ENCODE measurements around the gene DPH6. TPM values are rescaled to one million over a fixed set of nuclear protein-coding genes. Genes with fewer than 3 reads are reported as not detected.

DPH6 gene
- total RNA-seq, 6 experiments from 2014 or later = 5.5 to 12.8 (median 6.9) TPM

- H3K27ac ChIP-seq = no peak overlapping the region
- ATAC-seq (no peak), DNase-seq (no peak)
- no peaks in the 10 kb centered on the region for H3K9me3 ChIP-seq
- H3K27me3 ChIP-seq = no peaks in the 10 kb centered on the region
- no peak overlapping the region for H3K4me3 ChIP-seq
- TF ChIP-seq POLR2A (IDR thresholded peaks at IDR 0.05) (no peak), CTCF (IDR thresholded peaks at IDR 0.05) (no peak)
- H3K36me3 ChIP-seq = no peaks in the 10 kb centered on the region
- intact Hi-C loops (cut with DNase I) = no loop called here
- no peaks in the 10 kb centered on the region for H3K4me1 ChIP-seq
Observed at GRCh38 chr15:35374661-35375060, 171.3 kb downstream of the DPH6 start.

GRCh38 chr15:35362195-35362829 is 183.7 kb downstream of the DPH6 start:
- ATAC-seq (no peak), DNase-seq (no peak)
- no peaks in the 10 kb centered on the region for H3K4me1 ChIP-seq
- H3K36me3 ChIP-seq = no peaks in the 10 kb centered on the region
- H3K27ac ChIP-seq = no peak overlapping the region
- no peak for TF ChIP-seq POLR2A (IDR thresholded peaks at IDR 0.05)
- peaks cover 0 to under 1% (median 0%) of the 10 kb centered on the region in 4 donors for H3K9me3 ChIP-seq
- H3K4me3 ChIP-seq = no peak overlapping the region
- H3K27me3 ChIP-seq = no peaks in the 10 kb centered on the region
- intact Hi-C loops (cut with DNase I) = no loop called here

GRCh38 chr15:35358824-35359223 is 187.1 kb downstream of the DPH6 start:
- no CpG with 5 or more reads among the region's 5 CpGs for WGBS (ENCODE audit: insufficient coverage, low coverage, low lambda C conversion rate, missing lambda C conversion rate)
- no peak overlapping the region for H3K27ac ChIP-seq
- TF ChIP-seq POLR2A (IDR thresholded peaks at IDR 0.05) = no peak
- TF ChIP-seq CTCF (IDR thresholded peaks at IDR 0.05) = no peak
- H3K9me3 ChIP-seq = peaks cover 0 to 5% (median 0%) of the 10 kb centered on the region in 4 donors
- no peak overlapping the region for H3K4me3 ChIP-seq
- DNase-seq = no peak
- H3K4me1 ChIP-seq = no peaks in the 10 kb centered on the region
- H3K36me3 ChIP-seq = no peaks in the 10 kb centered on the region
- intact Hi-C loops (cut with DNase I) = no loop called here
- no peak for ATAC-seq
- no peaks in the 10 kb centered on the region for H3K27me3 ChIP-seq

- no peak overlapping the region for H3K27ac ChIP-seq
- intact Hi-C loops (cut with DNase I) = no loop called here
- ATAC-seq (no peak), DNase-seq (no peak)
- H3K4me3 ChIP-seq = no peak overlapping the region
- H3K4me1 ChIP-seq = no peaks in the 10 kb centered on the region
- TF ChIP-seq POLR2A (IDR thresholded peaks at IDR 0.05) (no peak), CTCF (IDR thresholded peaks at IDR 0.05) (no peak)
- no peaks in the 10 kb centered on the region for H3K36me3 ChIP-seq
- no peaks in the 10 kb centered on the region for H3K27me3 ChIP-seq
- no peaks in the 10 kb centered on the region for H3K9me3 ChIP-seq
Observed at GRCh38 chr15:35351059-35351458, 194.9 kb downstream of the DPH6 start.

- no peak for TF ChIP-seq CTCF (IDR thresholded peaks at IDR 0.05)
- no peak for TF ChIP-seq POLR2A (IDR thresholded peaks at IDR 0.05)
- WGBS (ENCODE audit: insufficient coverage, low coverage, low lambda C conversion rate, missing lambda C conversion rate) = 97% methylated on average over 3 of the region's 3 CpGs
- Histone ChIP-seq H3K9me3 (no peaks in the 10 kb centered on the region), H3K4me3 (no peak overlapping the region), H3K36me3 (no peaks in the 10 kb centered on the region), H3K27ac (no peak overlapping the region), H3K4me1 (no peaks in the 10 kb centered on the region), H3K27me3 (no peaks in the 10 kb centered on the region)
- ATAC-seq (no peak), DNase-seq (no peak)
- intact Hi-C loops (cut with DNase I) = no loop called here
Observed at GRCh38 chr15:35349916-35350315, 196.0 kb downstream of the DPH6 start.
